Heart right ventricle (tissue), 16 donors: ENCODE data around the gene SKIC8. TPM values are rescaled to one million over a fixed set of nuclear protein-coding genes. Genes with fewer than 3 reads are reported as not detected.

Source experiments
- ATAC-seq, 8 donors: fragments of 200-7000 bp; cut with Tn5 transposase; one replicate each; pipeline ENCODE4 v1.9.1; 2020; ENCODE audit warnings: mild to moderate bottlenecking in 8 of 8, moderate library complexity in 8 of 8, moderate number of reproducible peaks in 1 of 8
- DNase-seq, 2 donors: peaks; one replicate each; pipeline ENCODE4 v3.0.0-alpha.2; 2020
- H3K27ac ChIP-seq, 10 donors: fragments of 200-600 bp; sonication (generic) in 2 of 10; one replicate each; pipeline versions ENCODE4 v1.5.0 to v1.8.0; 2020 to 2022; ENCODE audit warnings: mild to moderate bottlenecking in 3 of 10
- H3K27me3 ChIP-seq, 7 donors: fragments of 200-600 bp; one replicate each; pipeline ENCODE4 v1.8.0; 2021 to 2022; ENCODE audit warnings: mild to moderate bottlenecking in 2 of 7
- H3K36me3 ChIP-seq, 9 donors: fragments of 200-600 bp; sonication (generic) in 1 of 9; one replicate each; pipeline versions ENCODE4 v1.5.0 to v1.8.0; 2020 to 2022; ENCODE audit warnings: mild to moderate bottlenecking in 2 of 9
- H3K4me1 ChIP-seq, 9 donors: fragments of 200-600 bp; sonication (generic) in 1 of 9; one replicate each; pipeline versions ENCODE4 v1.5.0 to v1.8.0; 2020 to 2022; ENCODE audit warnings: mild to moderate bottlenecking in 4 of 9
- H3K4me3 ChIP-seq, 10 donors: fragments of 200-600 bp; sonication (generic) in 2 of 10; one replicate each; pipeline versions ENCODE4 v1.5.0 to v1.8.0; 2020 to 2022; ENCODE audit warnings: mild to moderate bottlenecking in 7 of 10, moderate library complexity in 2 of 10
- H3K9me3 ChIP-seq, 11 donors: fragments of 200-600 bp in 10 of 11; sonication (generic) in 2 of 11; one replicate each; pipeline versions ENCODE4 v1.5.0 to v1.8.0; 2013 to 2022; ENCODE audit warnings: mild to moderate bottlenecking in 2 of 11, control low read depth in 1 of 11, moderate library complexity in 1 of 11
- WGBS, 2 donors: extraction: QIAGEN DNeasy Blood & Tissue Kit; methylation state at CpG; one replicate each; pipeline ENCODE4 v1.1.7; 2013; ENCODE audit warnings: inconsistent platforms in 1 of 2; 5-methylcytosine and 5-hydroxymethylcytosine counted together
- intact Hi-C, 10 donors: fragments of 100-400 bp; cut with DNase I; formaldehyde crosslinking; loops; one replicate each; pipeline versions ENCODE4 v1.11.1 to v1.14.2; 2022
- polyA plus RNA-seq, 2 donors: library from polyadenylated mRNA; stranded (reverse); fragments of 200-250 nt; gene quantifications; one replicate each; pipeline ENCODE4 v1.2.3, GENCODE V29; 2013
- total RNA-seq, 10 donors: library from RNA; stranded (reverse); fragmentation: NEBNext Ultra II Directional in 3 of 10; extraction: Animal tissue kit (Norgen Biotek cat#: 25700) in 3 of 10; gene quantifications; one replicate each; pipeline versions ENCODE4 v1.2.1 to v1.2.4, GENCODE V29; 2021 to 2023
- TF ChIP-seq, protein P1 (sequence below), 9 donors: fragments of 200-600 bp; sonication (generic) in 2 of 9; IDR thresholded peaks; one replicate each; pipeline versions ENCODE4 v1.5.0 to v1.8.0; 2021 to 2022; ENCODE audit warnings: antibody characterized with exemption in 9 of 9, mild to moderate bottlenecking in 5 of 9, moderate library complexity in 1 of 9
- donor health status: Arrhythmogenic right ventricular cardiomyopathy.
- donor health status: ischemic (EF 13 %, LVEDD 7.1; RV severe dilation, severe dysfunction).
- donor health status: healthy with polysubstance abuse.
- donor health status: DM: no; HTN: yes; CAD: no.
- donor health status: DM: no; HTN: no; CAD: no.
- donor health status: ischemic (EF 25% LVEDD 6.9; RV normal size, moderate dysfunction).
- donor health status: ischemic (EF 25% LVEDD 5.7; RV mildly dilated, moderate dysfunction).
- donor health status: healthy.
- donor health status: DM: yes; HTN: yes; CAD: no.
- donor health status: Ischemic cardiomyopathy.
- donor health status: ischemic (EF 35%, LVEDD 5.7; RV mildly dilated, moderate dysfunction).
- donor health status: nonischemic (EF 11% LVEDD 7.7; RV severe dilation, severe dysfunction).
- donor health status: DM: yes; HTN: yes; CAD: no.
- donor health status: PGD.
- donor health status: ischemic (EF 29% LVEDD 5.4; RV normal size, mild dysfunction).
- donor health status: nonischemic (EF 23%, LVEDD 6.1; RV moderate dilation, normal function).

Gene SKIC8
- total and polyA plus RNA-seq, 12 donors = 24.0 to 37.0 (median 27.2) TPM

DNA sequence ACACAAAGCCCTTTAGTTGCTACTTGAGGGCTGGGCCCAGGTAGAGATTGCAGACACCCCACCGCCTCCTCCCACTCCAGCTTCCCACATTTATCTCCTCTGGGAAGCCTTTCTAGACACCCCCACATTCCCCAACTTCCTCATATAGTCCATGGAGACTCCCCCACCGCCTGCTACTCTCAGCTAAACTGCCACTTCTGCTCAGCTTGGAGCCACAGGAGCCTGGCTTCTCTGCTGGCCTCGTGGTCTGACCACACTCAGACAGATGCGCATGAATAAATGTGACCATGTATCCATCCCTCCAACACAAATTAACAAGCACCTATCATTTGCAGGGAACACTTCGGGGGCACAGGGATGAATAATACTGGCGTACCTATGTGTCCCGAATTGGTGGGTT lies 54.5 kb downstream of the SKIC8 start:
- Histone ChIP-seq H3K9me3 (no peaks in the 10 kb centered on the region), H3K4me1 (peaks cover 0 to 12% (median 8%) of the 10 kb centered on the region in 9 donors), H3K36me3 (no peaks in the 10 kb centered on the region), H3K27ac (no peak overlapping the region), H3K4me3 (no peak overlapping the region), H3K27me3 (no peaks in the 10 kb centered on the region)
- DNase-seq = no peak
- intact Hi-C loops = loop anchor here in 9 of 10 donors (5.0 kb wide), 9 partner anchors 48 to 288 kb away; partner anchors contain the start of gene CIB2 (in 4 of the 9)
- TF ChIP-seq, protein P1, sequence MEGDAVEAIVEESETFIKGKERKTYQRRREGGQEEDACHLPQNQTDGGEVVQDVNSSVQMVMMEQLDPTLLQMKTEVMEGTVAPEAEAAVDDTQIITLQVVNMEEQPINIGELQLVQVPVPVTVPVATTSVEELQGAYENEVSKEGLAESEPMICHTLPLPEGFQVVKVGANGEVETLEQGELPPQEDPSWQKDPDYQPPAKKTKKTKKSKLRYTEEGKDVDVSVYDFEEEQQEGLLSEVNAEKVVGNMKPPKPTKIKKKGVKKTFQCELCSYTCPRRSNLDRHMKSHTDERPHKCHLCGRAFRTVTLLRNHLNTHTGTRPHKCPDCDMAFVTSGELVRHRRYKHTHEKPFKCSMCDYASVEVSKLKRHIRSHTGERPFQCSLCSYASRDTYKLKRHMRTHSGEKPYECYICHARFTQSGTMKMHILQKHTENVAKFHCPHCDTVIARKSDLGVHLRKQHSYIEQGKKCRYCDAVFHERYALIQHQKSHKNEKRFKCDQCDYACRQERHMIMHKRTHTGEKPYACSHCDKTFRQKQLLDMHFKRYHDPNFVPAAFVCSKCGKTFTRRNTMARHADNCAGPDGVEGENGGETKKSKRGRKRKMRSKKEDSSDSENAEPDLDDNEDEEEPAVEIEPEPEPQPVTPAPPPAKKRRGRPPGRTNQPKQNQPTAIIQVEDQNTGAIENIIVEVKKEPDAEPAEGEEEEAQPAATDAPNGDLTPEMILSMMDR (IDR thresholded peaks at IDR 0.05) = no peak
- ATAC-seq = no peak
- WGBS, 2 donors = 62 to 77% methylated on average over 7 of the region's 7 CpGs

DNA sequence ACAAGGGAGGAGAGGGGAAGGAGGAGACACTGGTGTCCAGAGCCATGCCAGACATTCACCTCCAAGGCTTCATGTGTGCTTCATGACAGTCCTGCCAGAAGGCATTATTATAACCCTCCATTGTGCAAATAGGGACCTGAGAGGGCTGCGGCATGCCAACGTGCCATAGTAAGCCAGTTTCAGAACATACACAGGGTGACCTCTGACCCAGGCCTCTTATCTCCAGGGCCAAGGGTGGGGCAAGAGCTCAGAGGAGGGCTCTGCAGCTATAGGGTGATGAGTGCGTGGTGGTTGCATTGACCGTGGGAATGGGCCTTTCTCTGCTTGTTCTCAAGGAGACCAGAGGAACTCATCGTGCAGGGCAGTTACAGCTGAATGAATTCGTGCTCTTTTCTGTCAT lies 55.3 kb downstream of the SKIC8 start:
- TF ChIP-seq, protein P1 (IDR thresholded peaks at IDR 0.05) = no peak
- Histone ChIP-seq H3K4me1 (peaks cover 0 to 12% (median 8%) of the 10 kb centered on the region in 9 donors), H3K9me3 (no peaks in the 10 kb centered on the region), H3K4me3 (no peak overlapping the region), H3K36me3 (no peaks in the 10 kb centered on the region), H3K27me3 (no peaks in the 10 kb centered on the region), H3K27ac (no peak overlapping the region)
- ATAC-seq (no peak), DNase-seq (no peak)
- 87% methylated on average over 6 of the region's 6 CpGs for WGBS, 2 donors
- intact Hi-C loops = loop anchor here in 9 of 10 donors (5.0 kb wide), 9 partner anchors 47 to 287 kb away; partner anchors contain the start of gene CIB2 (in 4 of the 9)

DNA sequence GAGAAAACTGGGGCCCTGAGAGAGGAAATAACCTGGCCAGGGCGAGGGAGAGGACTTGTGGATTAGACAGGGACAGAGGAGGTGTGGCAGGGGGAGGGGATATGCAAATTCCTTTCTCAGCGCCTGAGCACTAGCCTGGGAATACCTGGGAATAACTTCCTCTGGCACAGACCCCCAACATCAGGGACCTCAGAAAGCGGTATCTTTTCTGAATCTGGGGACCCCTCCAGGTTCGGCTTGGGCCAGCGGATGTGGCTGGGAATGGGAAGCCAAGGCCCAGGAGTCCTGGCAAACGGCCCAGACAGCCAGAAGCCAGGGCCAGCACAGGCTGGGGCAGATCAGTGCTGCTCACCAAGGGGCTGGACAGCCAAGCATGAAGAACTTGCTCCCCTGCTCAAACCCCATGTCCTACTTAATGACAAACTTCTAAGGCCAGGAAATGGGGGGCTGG lies 55.9 kb downstream of the SKIC8 start:
- DNase-seq = peak; percentile 41 to 68
- WGBS, 2 donors = 22 to 24% methylated on average over 6 of the region's 6 CpGs

DNA sequence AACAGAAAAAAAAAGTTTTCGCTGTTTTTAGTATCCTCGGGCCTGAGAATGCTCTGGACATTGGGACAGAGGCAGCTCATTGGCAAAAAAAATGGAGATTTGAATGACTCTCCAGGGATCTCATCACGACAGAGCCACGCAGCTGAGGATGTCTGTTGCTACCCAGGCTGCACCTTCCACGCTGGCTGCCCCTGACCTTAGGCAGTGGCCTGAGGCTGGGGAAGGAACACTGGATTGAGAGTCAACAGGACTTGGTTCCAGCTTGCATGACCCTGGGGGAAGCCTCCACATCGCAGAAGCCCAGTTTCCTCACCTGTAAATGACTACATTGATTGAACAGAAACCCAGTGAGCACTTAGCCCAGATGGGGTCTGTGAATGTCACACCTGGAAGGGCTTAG lies 56.4 kb downstream of the SKIC8 start:
- intact Hi-C loops = loop anchor here in 9 of 10 donors (2.0 to 5.0 kb wide), 10 partner anchors 46 to 286 kb away; partner anchors contain the start of gene CIB2 (in 4 of the 9)
- DNase-seq = no peak
- no peak overlapping the region for H3K27ac ChIP-seq

More for the DNA sequence above, 55.9 kb downstream of the SKIC8 start:
- no peaks in the 10 kb centered on the region for H3K9me3 ChIP-seq
- no peak overlapping the region for H3K4me3 ChIP-seq
- no peaks in the 10 kb centered on the region for H3K36me3 ChIP-seq
- intact Hi-C loops = loop anchor here in 9 of 10 donors (2.0 to 5.0 kb wide), 10 partner anchors 46 to 286 kb away; partner anchors contain the start of gene CIB2 (in 4 of the 9)
- no peaks in the 10 kb centered on the region for H3K27me3 ChIP-seq
- H3K4me1 ChIP-seq = peaks cover 0 to 12% (median 8%) of the 10 kb centered on the region in 9 donors
- TF ChIP-seq, protein P1 (IDR thresholded peaks at IDR 0.05) = no peak
- peak in 7 of 8 donors; percentile 39 to 78 (median 71) for ATAC-seq
- H3K27ac ChIP-seq = no peak overlapping the region

More for the DNA sequence above, 56.4 kb downstream of the SKIC8 start:
- ATAC-seq = no peak
- Histone ChIP-seq H3K9me3 (no peaks in the 10 kb centered on the region), H3K4me3 (no peak overlapping the region), H3K36me3 (no peaks in the 10 kb centered on the region), H3K4me1 (peaks cover 0 to 12% (median 8%) of the 10 kb centered on the region in 9 donors), H3K27me3 (no peaks in the 10 kb centered on the region)
- WGBS, 2 donors = 76 to 82% methylated on average over 6 of the region's 6 CpGs
- TF ChIP-seq, protein P1 (IDR thresholded peaks at IDR 0.05) = no peak
